SU-DHL-6 (cell line): Measurements from ENCODE around the gene HRAS.

ENCODE experiments used
- H2AFZ ChIP-seq: fragments of 200-600 bp; sonication (generic); 2 replicates; pipeline ENCODE4 v1.6.1; 2014; ENCODE audit warnings: low read depth, mild to moderate bottlenecking, moderate library complexity, mixed read lengths, antibody characterized with exemption, low read length; ENCODE audit not compliant: severe bottlenecking
- H3F3A ChIP-seq: fragments of 200-600 bp; shearing (Covaris generic); 2 replicates; pipeline ENCODE4 v1.6.0; 2016; ENCODE audit warnings: antibody characterized with exemption, mild to moderate bottlenecking; ENCODE audit not compliant: insufficient read depth
- H3K27ac ChIP-seq: fragments of 200-600 bp; sonication (generic); 2 replicates; pipeline ENCODE4 v1.5.1; 2016; ENCODE audit warnings: low read depth, mild to moderate bottlenecking, low read length, moderate library complexity, mixed read lengths
- H3K27me3 ChIP-seq: fragments of 200-600 bp; sonication (generic), shearing (Covaris generic); 2 replicates; pipeline ENCODE4 v1.6.0; 2014; ENCODE audit warnings: mild to moderate bottlenecking, low read length
- H3K36me3 ChIP-seq: fragments of 200-600 bp; sonication (generic); 2 replicates; pipeline ENCODE4 v1.6.1; 2014; ENCODE audit warnings: mild to moderate bottlenecking, low read length, mixed read lengths
- H3K4me2 ChIP-seq: fragments of 300-600, 200-600 bp; shearing (Covaris generic), sonication (generic); 2 replicates; pipeline ENCODE4 v1.6.0; 2014; ENCODE audit warnings: low read length, low read depth, mild to moderate bottlenecking; ENCODE audit not compliant: poor library complexity, severe bottlenecking
- H3K4me3 ChIP-seq: fragments of 200-600 bp; sonication (generic); 2 replicates; pipeline ENCODE4 v1.5.1; 2014; ENCODE audit warnings: antibody characterized with exemption, low read length, mild to moderate bottlenecking, mixed read lengths; ENCODE audit not compliant: insufficient read depth, poor library complexity, severe bottlenecking
- H3K79me2 ChIP-seq: fragments of 200-600 bp; sonication (generic); 2 replicates; pipeline ENCODE4 v1.6.1; 2014; ENCODE audit warnings: mild to moderate bottlenecking, low read length, moderate library complexity; ENCODE audit not compliant: insufficient read depth
- H3K9ac ChIP-seq: fragments of 200-600 bp; sonication (generic); 2 replicates; pipeline ENCODE4 v1.7.0; 2014; ENCODE audit warnings: mild to moderate bottlenecking, low read length
- H3K9me2 ChIP-seq: fragments of 200-600 bp; sonication (generic); replicated peaks from 2 replicates; pipeline ENCODE4 v1.6.1; 2014; ENCODE audit warnings: low read length; ENCODE audit not compliant: insufficient read depth
- H3K9me3 ChIP-seq: fragments of 200-600 bp; sonication (generic); 2 replicates; pipeline ENCODE4 v1.6.1; 2014; ENCODE audit warnings: low read length, mixed read lengths; ENCODE audit not compliant: insufficient read depth
- H4K20me1 ChIP-seq: fragments of 200-600 bp; sonication (generic); 2 replicates; pipeline ENCODE4 v1.6.1; 2014; ENCODE audit warnings: low read depth, mild to moderate bottlenecking, antibody characterized with exemption, low read length, moderate library complexity, mixed read lengths
- CTCF ChIP-seq: fragments of 200-600 bp; sonication (generic); IDR thresholded peaks from one replicate; pipeline ENCODE4 v1.5.1; 2017; ENCODE audit warnings: antibody characterized with exemption, mild to moderate bottlenecking, low read length, moderate library complexity; ENCODE audit not compliant: insufficient read depth, poor library complexity, severe bottlenecking
- EZH2phosphoT487 ChIP-seq: fragments of 200-600 bp; sonication (generic), shearing (Covaris generic); conservative IDR thresholded peaks from 2 replicates; pipeline ENCODE4 v1.6.1; 2018; ENCODE audit warnings: mild to moderate bottlenecking, antibody characterized with exemption, low read length, moderate library complexity, mixed read lengths

HRAS gene

DNA sequence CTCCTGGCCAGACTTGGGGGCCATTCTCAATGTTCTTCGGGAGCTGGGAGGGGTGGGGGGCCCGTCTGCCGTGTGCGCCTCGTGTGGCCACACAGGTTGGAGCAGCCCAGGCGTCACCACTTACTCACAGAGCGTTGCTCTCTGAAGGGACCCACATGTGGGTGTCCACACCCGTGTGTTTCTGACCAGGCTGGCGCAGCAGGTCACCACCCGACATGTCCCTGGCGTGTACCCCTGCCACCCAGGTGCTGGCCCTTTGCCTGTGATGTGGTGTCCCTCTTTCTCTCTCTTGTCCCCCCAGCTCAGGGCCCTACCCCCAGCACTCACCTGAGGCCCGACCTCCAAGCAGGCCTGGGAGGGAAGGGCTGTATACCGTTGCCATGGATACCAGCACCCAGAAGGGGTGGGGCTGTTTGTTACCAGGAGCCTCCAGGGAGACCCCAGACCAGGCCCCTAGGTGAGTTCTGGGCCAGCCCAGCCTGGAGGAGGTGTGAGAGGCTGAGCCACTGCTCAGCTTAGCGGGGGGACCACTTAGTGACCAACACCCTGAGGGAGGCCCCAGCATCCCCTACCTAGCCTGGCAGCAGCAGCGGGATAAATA lies 23.7 kb upstream of the HRAS start:
- H3K27me3 ChIP-seq: no peaks in the 10 kb centered on the region
- H3K27ac ChIP-seq: no peak overlapping the region
- H3K9me2 ChIP-seq: no peaks in the 10 kb centered on the region
- H3K36me3 ChIP-seq: no peaks in the 10 kb centered on the region
- H3K9me3 ChIP-seq: no peaks in the 10 kb centered on the region
- H3F3A ChIP-seq: 0 out of 2 replicates have a peak, but pooled peaks cover 3% of the 10 kb centered on the region
- H3K79me2 ChIP-seq: no peaks in the 10 kb centered on the region; the same call in 1 of the 2 replicates
- no peak for TF ChIP-seq CTCF
- TF ChIP-seq EZH2phosphoT487: no peak
- H3K4me2 ChIP-seq: no peak overlapping the region
- no peak overlapping the region for H3K9ac ChIP-seq
- no peak overlapping the region for H3K4me3 ChIP-seq
- no peaks in the 10 kb centered on the region for H4K20me1 ChIP-seq
- no peak overlapping the region for H2AFZ ChIP-seq

- H3K27ac ChIP-seq: no peak overlapping the region
- H3K4me3 ChIP-seq: no peak overlapping the region
- no peak for TF ChIP-seq CTCF
- no peaks in the 10 kb centered on the region for H3K36me3 ChIP-seq
- H3K4me2 ChIP-seq: no peak overlapping the region
- H2AFZ ChIP-seq: no peak overlapping the region
- H3K9me3 ChIP-seq: no peaks in the 10 kb centered on the region
- 0 out of 2 replicates have a peak, but pooled peaks cover 3% of the 10 kb centered on the region for H3F3A ChIP-seq
- H4K20me1 ChIP-seq: no peaks in the 10 kb centered on the region
- no peaks in the 10 kb centered on the region for H3K27me3 ChIP-seq
- no peaks in the 10 kb centered on the region for H3K9me2 ChIP-seq
- H3K79me2 ChIP-seq: no peaks in the 10 kb centered on the region; the same call in 1 of the 2 replicates
- H3K9ac ChIP-seq: no peak overlapping the region
These were observed 23.1 kb upstream of the HRAS start for GRCh38 chr11:558503-558902.

- no peak for TF ChIP-seq EZH2phosphoT487
- no peak for TF ChIP-seq CTCF
- no peak overlapping the region for H3K9ac ChIP-seq
- no peaks in the 10 kb centered on the region for H3K9me3 ChIP-seq
- H4K20me1 ChIP-seq: no peaks in the 10 kb centered on the region
- H3K9me2 ChIP-seq: no peaks in the 10 kb centered on the region
- no peaks in the 10 kb centered on the region; the same call in 1 of the 2 replicates for H3K79me2 ChIP-seq
- H3K27ac ChIP-seq: no peak overlapping the region
- 0 out of 2 replicates have a peak, but pooled peaks cover 3% of the 10 kb centered on the region for H3F3A ChIP-seq
- H3K27me3 ChIP-seq: no peaks in the 10 kb centered on the region
- no peak overlapping the region for H3K4me3 ChIP-seq
- H2AFZ ChIP-seq: no peak overlapping the region
- H3K4me2 ChIP-seq: no peak overlapping the region
- H3K36me3 ChIP-seq: no peaks in the 10 kb centered on the region
These were observed 22.2 kb upstream of the HRAS start for GRCh38 chr11:557328-558132.
